K562 (cell line): Measurements from ENCODE around the gene TUBGCP6. TPM values are rescaled to one million over a fixed set of nuclear protein-coding genes. Genes with fewer than 3 reads are reported as not detected.

Experiments
- EP300 ChIP-seq: IDR thresholded peaks from 2 replicates; pipeline ENCODE4 v1.6.1; 2012; ENCODE audit warnings: low read length, improper control_type of control experiment
- FOXP4 ChIP-seq: sonication (generic); formaldehyde crosslinking; IDR thresholded peaks from 2 replicates; pipeline ENCODE4 v1.8.0; 2022; ENCODE audit warnings: mild to moderate bottlenecking, missing genetic modification reagents, borderline replicate concordance
- GATAD2B ChIP-seq: fragments of 450-650 bp; IDR thresholded peaks from 2 replicates; pipeline ENCODE4 v1.6.1; 2017; ENCODE audit warnings: mild to moderate bottlenecking, borderline replicate concordance
- polyA plus RNA-seq, 8 experiments: library from polyadenylated mRNA; depleted of rRNA in 4 of 8; stranded (reverse) in 5 of 8; unstranded in 3 of 8; fragments of >200 nt; fragmentation: Nextera tagmentation in 2 of 8; fragmentation: Illumina TruSeq in 1 of 8; extraction: Ambion mirVana in 2 of 8; extraction: Trizol in 1 of 8; gene quantifications; 2 replicates each; pipeline versions ENCODE4 v1.2.1 to v1.2.3, GENCODE V29; 2011 to 2014; ENCODE audit warnings: inconsistent platforms in 1 of 8, missing spikeins in 1 of 8
- total RNA-seq, 7 experiments: library from RNA; depleted of rRNA in 6 of 7; stranded (reverse); fragments of >200 nt in 6 of 7; fragmentation: Illumina TruSeq in 2 of 7; extraction: Trizol in 2 of 7; gene quantifications; 2 replicates each; pipeline versions ENCODE4 v1.2.1 to v1.2.3, GENCODE V29; 2011 to 2021; ENCODE audit warnings: low replicate concordance in 1 of 7
- TF ChIP-seq, protein P1 (sequence below): fragments of 450-650 bp; formaldehyde crosslinking; IDR thresholded peaks from 2 replicates; pipeline ENCODE4 v1.4.0; 2020; ENCODE audit warnings: mild to moderate bottlenecking

The TUBGCP6 gene
- total and polyA plus RNA-seq, 9 of the 15 experiments (the other 6 are each of a cell fraction or from before 2014, with no cell fraction given): 0.76 to 33.0 (median 10.1) TPM

GRCh38 chr22:50245214-50246072 is 620 bp upstream of the TUBGCP6 start (continued):
- TF ChIP-seq, protein P1, sequence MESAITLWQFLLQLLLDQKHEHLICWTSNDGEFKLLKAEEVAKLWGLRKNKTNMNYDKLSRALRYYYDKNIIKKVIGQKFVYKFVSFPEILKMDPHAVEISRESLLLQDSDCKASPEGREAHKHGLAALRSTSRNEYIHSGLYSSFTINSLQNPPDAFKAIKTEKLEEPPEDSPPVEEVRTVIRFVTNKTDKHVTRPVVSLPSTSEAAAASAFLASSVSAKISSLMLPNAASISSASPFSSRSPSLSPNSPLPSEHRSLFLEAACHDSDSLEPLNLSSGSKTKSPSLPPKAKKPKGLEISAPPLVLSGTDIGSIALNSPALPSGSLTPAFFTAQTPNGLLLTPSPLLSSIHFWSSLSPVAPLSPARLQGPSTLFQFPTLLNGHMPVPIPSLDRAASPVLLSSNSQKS (CRISPR knock-in tag): no peak
- TF ChIP-seq FOXP4 (no peak), GATAD2B (no peak), EP300 (no peak)
